SK-N-SH (cell line): ENCODE measurements around the gene DOK3.

Source experiments
- CTCF ChIP-seq: fragments of 200-600 bp; sonication (generic); IDR thresholded peaks from 2 replicates; pipeline ENCODE4 v1.6.1; 2017; ENCODE audit warnings: antibody characterized with exemption, mild to moderate bottlenecking, moderate library complexity
- EP300 ChIP-seq, 2 experiments: IDR thresholded peaks; 2 replicates each; pipeline versions ENCODE4 v1.4.0 to v1.6.1; 2012; ENCODE audit warnings: borderline replicate concordance in 1 of 2, low read depth in 1 of 2, low read length in 1 of 2
- GATA2 ChIP-seq: sonication (generic); formaldehyde crosslinking; IDR thresholded peaks from 2 replicates; pipeline ENCODE4 v1.5.0; 2020; ENCODE audit warnings: mild to moderate bottlenecking, missing genetic modification reagents
- MAX ChIP-seq: IDR thresholded peaks from 2 replicates; pipeline ENCODE4 v1.4.0; 2012; ENCODE audit warnings: low read depth
- NFIC ChIP-seq: IDR thresholded peaks from 2 replicates; pipeline ENCODE4 v1.4.0; 2012; ENCODE audit warnings: borderline replicate concordance
- NRF1 ChIP-seq: IDR thresholded peaks from 2 replicates; pipeline ENCODE4 v1.6.1; 2012; ENCODE audit warnings: low read depth, mild to moderate bottlenecking, low read length
- PBX3 ChIP-seq: IDR thresholded peaks from 2 replicates; pipeline ENCODE4; 2012
- POLR2AphosphoS5 ChIP-seq: IDR thresholded peaks from 2 replicates; pipeline ENCODE4 v1.6.1; 2012; ENCODE audit warnings: low read depth, low read length
- RAD21 ChIP-seq: IDR thresholded peaks from 2 replicates; pipeline ENCODE4 v1.6.1; 2012; ENCODE audit warnings: mild to moderate bottlenecking, low read length
- SMC3 ChIP-seq: IDR thresholded peaks from 2 replicates; pipeline ENCODE4 v1.6.1; 2012; ENCODE audit warnings: low read depth, low read length, improper control_type of control experiment
- USF2 ChIP-seq: fragments of 150-350 bp; IDR thresholded peaks from 2 replicates; pipeline ENCODE4 v1.6.1; 2017; ENCODE audit warnings: antibody characterized with exemption, low read length, low read depth, borderline replicate concordance

GRCh38 chr5:177523711-177524538 is 14.3 kb upstream of the DOK3 start:
- no peak for TF ChIP-seq SMC3
- no peak for TF ChIP-seq CTCF
- TF ChIP-seq MAX = no peak
- TF ChIP-seq NFIC = no peak
- no peak for TF ChIP-seq POLR2AphosphoS5
- no peak for TF ChIP-seq RAD21
- TF ChIP-seq GATA2 = no peak
- TF ChIP-seq NRF1 = no peak
- TF ChIP-seq EP300 (IDR thresholded peaks at IDR 0.05; ENCODE audit: borderline replicate concordance in 1 of 2, low read depth in 1 of 2, low read length in 1 of 2) = no peak
- TF ChIP-seq PBX3 = no peak
- no peak for TF ChIP-seq USF2
